ENCODE data around the gene NTMT2.

NTMT2 gene

DNA sequence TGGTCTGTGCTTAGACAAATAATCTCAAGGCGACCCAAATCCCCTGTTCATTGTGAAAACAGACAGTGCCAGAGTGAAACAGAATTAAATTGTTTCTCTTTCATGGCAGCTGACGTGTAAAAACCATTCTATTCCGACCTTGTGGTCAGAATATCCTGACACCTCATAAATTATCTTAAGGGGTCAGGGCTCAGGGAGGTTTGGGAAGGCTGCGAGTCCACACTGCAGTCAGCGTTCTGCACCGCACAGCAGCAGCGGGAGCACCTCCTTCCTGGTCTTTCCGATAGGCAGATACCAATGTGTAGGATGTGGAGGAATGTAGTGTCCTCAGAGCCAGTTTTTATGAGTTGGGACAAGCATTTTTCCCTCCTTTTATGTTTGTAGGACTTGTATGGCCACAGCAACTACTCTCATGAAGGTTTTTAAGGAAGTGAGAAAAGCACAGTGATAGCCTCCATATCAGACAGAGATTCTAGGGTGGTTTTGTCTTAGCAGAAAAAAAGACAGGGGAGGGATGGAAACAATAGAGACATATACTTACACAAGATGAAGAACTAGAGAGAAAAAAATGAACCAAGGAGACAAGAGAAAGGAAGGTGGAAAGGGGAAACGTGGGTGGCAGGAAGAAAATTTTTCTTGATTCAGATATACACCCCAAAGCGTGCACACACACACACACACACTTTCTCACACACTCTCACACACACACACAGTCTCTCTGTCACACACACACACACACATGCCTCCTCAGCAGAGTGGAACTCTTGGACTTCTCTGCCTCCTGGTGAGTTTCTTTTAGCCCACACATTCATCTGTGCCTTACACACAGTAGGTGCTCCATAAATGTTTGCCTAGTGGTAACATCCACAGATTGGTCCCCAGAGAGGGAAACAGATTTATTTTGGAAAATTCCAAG is 68.6 kb downstream of the NTMT2 start:
- DNase-seq, result no peak

GRCh38 chr1:170215072-170215885 is 69.5 kb downstream of the NTMT2 start:
- DNase-seq, result no peak

DNA sequence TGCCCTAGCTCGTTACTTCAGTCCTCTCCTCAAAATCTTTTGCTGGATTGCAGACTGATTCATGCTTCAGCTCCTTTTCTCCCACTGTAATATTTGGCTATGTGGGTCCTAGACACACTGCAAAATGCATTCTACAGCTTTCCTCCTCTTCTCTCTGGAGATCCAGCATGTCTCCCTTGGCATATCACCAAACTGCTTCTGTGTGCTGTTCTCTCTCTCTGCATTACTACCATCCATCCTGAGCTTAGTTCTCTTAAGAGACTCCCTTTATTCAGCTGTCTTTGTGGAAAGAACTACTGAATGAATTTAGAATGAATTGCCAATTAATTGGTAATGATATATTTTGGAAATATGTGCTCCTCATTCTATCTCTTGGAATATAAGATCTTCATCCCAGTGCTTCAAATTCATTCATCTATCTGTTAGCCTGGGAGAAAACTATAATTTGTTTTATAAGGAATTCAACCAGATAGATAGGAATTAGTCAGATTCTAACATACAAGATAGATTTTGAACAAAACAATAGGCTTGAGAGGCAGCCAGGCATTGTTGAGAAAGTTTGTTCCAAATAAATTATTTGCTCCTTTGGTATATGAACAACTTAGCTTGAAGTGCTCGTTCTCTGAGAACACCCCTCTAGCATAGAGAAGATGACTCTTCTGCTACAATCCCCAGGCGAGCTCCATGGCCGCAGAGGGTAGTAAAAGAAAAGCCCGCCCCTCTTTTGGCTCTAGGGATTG is 71.9 kb downstream of the NTMT2 start:
- no peak for DNase-seq

DNA sequence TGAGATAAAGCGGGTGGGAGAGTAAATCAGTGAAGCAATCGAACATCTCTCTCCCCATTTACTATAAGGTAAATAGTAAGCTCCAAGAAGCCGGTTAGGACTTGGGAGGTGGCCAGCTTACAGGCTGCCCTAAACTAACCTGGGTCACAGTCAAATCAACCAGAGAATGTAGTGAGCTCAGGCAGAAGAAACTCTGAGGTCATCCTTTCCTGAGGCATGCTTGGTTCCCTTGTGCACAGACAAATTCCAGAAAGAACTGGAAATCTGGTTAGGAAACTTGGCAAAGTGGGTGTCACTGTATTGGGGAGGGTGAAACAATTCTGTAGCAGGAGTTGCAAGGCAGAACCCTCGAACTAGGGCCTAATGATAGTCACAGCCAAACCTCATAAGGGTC is 72.5 kb downstream of the NTMT2 start:
- no peak for DNase-seq

Data from activated CD4-positive, alpha-beta T cell treated with anti-CD3 and anti-CD28 coated beads, Interleukin-2, amount 50 U/mL, for 1 hour (primary cell).